IMR-90 (cell line): ENCODE data around the gene NUP93. TPM values are rescaled to one million over a fixed set of nuclear protein-coding genes. Genes with fewer than 3 reads are reported as not detected.

Experiments used
- ATAC-seq: fragments of 200-7000 bp; cut with Tn5 transposase; 2 replicates; pipeline ENCODE4 v1.9.1; 2020; ENCODE audit warnings: low read depth, mild to moderate bottlenecking, moderate library complexity
- BruUV-seq: library from RNA; stranded (reverse); fragments of 400-500 nt; replicated peaks from 2 replicates; lab custom pipeline; 2021; lab: Mats Ljungman, UMichigan
- CTCF ChIA-PET: fragments of 300-600 bp; formaldehyde crosslinking; extraction: SDS; loops from one replicate; lab custom pipeline; 2021; ENCODE audit warnings: antibody characterized with exemption; lab: Yijun Ruan, JAX
- POLR2A ChIA-PET: fragments of 300-600 bp; sonication (Branson Sonifier 250); formaldehyde crosslinking; loops from one replicate; lab custom pipeline; 2022; ENCODE audit warnings: antibody characterized with exemption; ENCODE audit not compliant: unreplicated experiment; lab: Charles Lee
- DNase-seq: peaks from one replicate; pipeline ENCODE4 v3.0.0; 2013
- H2AFZ ChIP-seq: replicated peaks from 2 replicates; pipeline ENCODE3; 2013; ENCODE audit warnings: low read length, mild to moderate bottlenecking; ENCODE audit not compliant: poor library complexity
- H2AK5ac ChIP-seq: 2 replicates; pipeline ENCODE4 v1.6.1; 2013; ENCODE audit warnings: low read depth, low read length, inconsistent platforms
- H2AK9ac ChIP-seq: replicated peaks from 2 replicates; pipeline ENCODE3; 2013; ENCODE audit warnings: mild to moderate bottlenecking, low read depth, low read length, moderate library complexity; ENCODE audit not compliant: poor library complexity
- H2BK120ac ChIP-seq: 2 replicates; pipeline ENCODE4 v1.6.1; 2013; ENCODE audit warnings: low read depth, low read length, inconsistent platforms
- H2BK15ac ChIP-seq: 3 replicates; pipeline ENCODE4 v1.6.1; 2013; ENCODE audit warnings: low read depth, low read length, inconsistent platforms
- H2BK20ac ChIP-seq: 2 replicates; pipeline ENCODE4 v1.6.1; 2013; ENCODE audit warnings: low read depth, mild to moderate bottlenecking, inconsistent platforms, low read length, moderate library complexity
- H2BK5ac ChIP-seq: 2 replicates; pipeline ENCODE4 v1.6.1; 2013; ENCODE audit warnings: mild to moderate bottlenecking, low read depth, low read length, inconsistent platforms; ENCODE audit not compliant: poor library complexity, severe bottlenecking
- H3K14ac ChIP-seq: replicated peaks from 2 replicates; pipeline ENCODE4 v1.6.1; 2013; ENCODE audit warnings: low read depth, low read length, inconsistent platforms
- H3K18ac ChIP-seq: 2 replicates; pipeline ENCODE4 v1.6.1; 2013; ENCODE audit warnings: low read depth, low read length, control low read depth
- H3K23ac ChIP-seq: 2 replicates; pipeline ENCODE4 v1.6.1; 2013; ENCODE audit warnings: low read depth, low read length, inconsistent platforms
- H3K27ac ChIP-seq: 2 replicates; pipeline ENCODE4 v1.5.1; 2013; ENCODE audit warnings: mild to moderate bottlenecking, control low read depth, low read length; ENCODE audit not compliant: insufficient read depth
- H3K27me3 ChIP-seq: 2 replicates; pipeline ENCODE4 v1.6.1; 2013; ENCODE audit warnings: low read length; ENCODE audit not compliant: control insufficient read depth, insufficient read depth
- H3K36me3 ChIP-seq: 2 replicates; pipeline ENCODE4 v1.6.1; 2013; ENCODE audit warnings: low read length, mixed read lengths; ENCODE audit not compliant: control insufficient read depth, insufficient read depth
- H3K4ac ChIP-seq: 2 replicates; pipeline ENCODE4 v1.6.1; 2013; ENCODE audit warnings: low read depth, low read length, inconsistent platforms
- H3K4me1 ChIP-seq: 2 replicates; pipeline ENCODE4 v1.6.1; 2013; ENCODE audit warnings: low read length, mixed read lengths; ENCODE audit not compliant: control insufficient read depth, insufficient read depth
- H3K4me2 ChIP-seq: 2 replicates; pipeline ENCODE4 v1.6.1; 2013; ENCODE audit warnings: low read depth, mild to moderate bottlenecking, control low read depth, low read length, moderate library complexity
- H3K4me3 ChIP-seq: 2 replicates; pipeline ENCODE4 v1.5.1; 2013; ENCODE audit warnings: low read depth, mild to moderate bottlenecking, control low read depth, low read length, moderate library complexity; ENCODE audit not compliant: insufficient read depth
- H3K56ac ChIP-seq: 2 replicates; pipeline ENCODE4 v1.6.1; 2013; ENCODE audit warnings: low read length, inconsistent platforms; ENCODE audit not compliant: insufficient read depth; ENCODE audit errors: extremely low read depth
- H3K79me1 ChIP-seq, 2 experiments: 2 replicates each; pipeline ENCODE4 v1.6.1; 2013; ENCODE audit warnings: low read length in 2 of 2, inconsistent platforms in 1 of 2, low read depth in 1 of 2
- H3K9ac ChIP-seq: 2 replicates; pipeline ENCODE4 v1.6.1; 2013; ENCODE audit warnings: low read depth, low read length, control low read depth
- H3K9me1 ChIP-seq: 2 replicates; pipeline ENCODE4 v1.6.1; 2013; ENCODE audit warnings: low read length, inconsistent platforms; ENCODE audit not compliant: insufficient read depth
- H3K9me3 ChIP-seq: 2 replicates; pipeline ENCODE4 v1.6.1; 2013; ENCODE audit warnings: low read length; ENCODE audit not compliant: control insufficient read depth, insufficient read depth
- H4K20me1 ChIP-seq: 2 replicates; pipeline ENCODE4 v1.6.1; 2013; ENCODE audit warnings: low read length, inconsistent platforms; ENCODE audit not compliant: insufficient read depth
- H4K5ac ChIP-seq: 2 replicates; pipeline ENCODE4 v1.6.1; 2013; ENCODE audit warnings: mild to moderate bottlenecking, low read depth, low read length, control low read depth
- H4K8ac ChIP-seq, 2 experiments: 2 replicates each; pipeline ENCODE4 v1.6.1; 2013; ENCODE audit warnings: low read depth in 2 of 2, low read length in 2 of 2, control low read depth in 1 of 2, inconsistent platforms in 1 of 2
- H4K91ac ChIP-seq: 2 replicates; pipeline ENCODE4 v1.6.1; 2013; ENCODE audit warnings: low read depth, low read length, inconsistent platforms; ENCODE audit not compliant: insufficient read depth
- FOS ChIP-seq: fragments of 150-350 bp; IDR thresholded peaks from 2 replicates; pipeline ENCODE4 v1.6.1; 2016; ENCODE audit warnings: low read depth, low read length
- MAZ ChIP-seq: IDR thresholded peaks from 2 replicates; pipeline ENCODE4 v1.6.1; 2012; ENCODE audit warnings: low read depth, mild to moderate bottlenecking, low read length, improper control_type of control experiment, moderate library complexity, borderline replicate concordance
- NFE2L2 ChIP-seq: fragments of 150-350 bp; IDR thresholded peaks from 2 replicates; pipeline ENCODE4 v1.6.1; 2016; ENCODE audit warnings: low read depth, mild to moderate bottlenecking, low read length
- RCOR1 ChIP-seq: IDR thresholded peaks from 2 replicates; pipeline ENCODE4 v1.6.1; 2012; ENCODE audit warnings: mild to moderate bottlenecking, low read length, improper control_type of control experiment; ENCODE audit not compliant: insufficient replicate concordance
- RFX5 ChIP-seq: IDR thresholded peaks from 2 replicates; pipeline ENCODE4 v1.8.0; 2012; ENCODE audit warnings: low read depth, mild to moderate bottlenecking, low read length, moderate library complexity
- SMC3 ChIP-seq: fragments of 150-350 bp; IDR thresholded peaks from 2 replicates; pipeline ENCODE4 v1.6.1; 2016; ENCODE audit warnings: low read depth, mild to moderate bottlenecking, antibody characterized with exemption, low read length, moderate library complexity
- WGBS, 2 experiments: methylation state at CpG; one replicate each; pipeline versions ENCODE4 v1.1.5 to v1.1.7; 2013; ENCODE audit warnings: missing lambda C conversion rate in 2 of 2; ENCODE audit not compliant: insufficient read length in 1 of 2; ENCODE audit errors: extremely low coverage in 2 of 2; 5-methylcytosine and 5-hydroxymethylcytosine counted together
- dilution Hi-C: fragments of 300-500 bp; cut with HindIII; formaldehyde crosslinking; loops from one replicate; pipeline ENCODE4 v1.14.3; 2018; ENCODE audit warnings: low sequenced_read_pairs; ENCODE audit not compliant: unreplicated experiment
- in situ Hi-C: fragments of 300-500 bp; cut with MboI; formaldehyde crosslinking; loops from 3 replicates; pipeline ENCODE4 v1.14.3; 2019; ENCODE audit warnings: low sequenced_read_pairs, inconsistent platforms, mixed read lengths
- intact Hi-C: fragments of 100-400 bp; cut with micrococcal nuclease; formaldehyde crosslinking; loops from 2 replicates; pipeline ENCODE4 v1.10.0; 2022
- polyA plus RNA-seq, 3 experiments: library from polyadenylated mRNA; depleted of rRNA; stranded (reverse); fragments of >200 nt; gene quantifications; 2 replicates each; pipeline ENCODE4 v1.2.3, GENCODE V29; 2012; ENCODE audit warnings: low replicate concordance in 1 of 3
- total RNA-seq: library from RNA; depleted of rRNA; stranded (reverse); fragments of >200 nt; gene quantifications from 2 replicates; pipeline ENCODE4 v1.2.3, GENCODE V29; 2012

The NUP93 gene
- total and polyA plus RNA-seq, 2 of the 4 experiments (the other 2 are of a cell fraction) = 54.6 to 72.6 TPM

DNA sequence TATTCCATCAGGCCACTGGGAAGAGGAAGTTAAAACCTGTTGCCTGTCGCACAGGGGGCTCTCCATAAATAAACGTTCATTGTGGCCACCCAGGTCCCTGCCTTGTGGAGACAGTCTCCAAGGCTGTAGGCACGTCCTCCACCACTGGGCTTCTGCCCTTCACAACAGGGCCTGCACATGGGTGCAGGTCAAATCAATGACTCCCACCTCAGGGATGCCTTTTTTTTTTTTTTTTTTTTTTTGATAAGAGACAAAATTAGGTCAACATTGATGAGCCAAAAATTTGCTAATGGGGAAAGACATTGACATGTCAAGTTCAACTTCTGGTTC, 122.4 kb downstream of the NUP93 start:
- ATAC-seq (no peak), DNase-seq (no peak)
- Histone ChIP-seq H3K9ac (no peak overlapping the region), H3K18ac (no peak overlapping the region), H3K4me1 (peaks cover 33% of the 10 kb centered on the region), H2BK20ac (no peak overlapping the region), H4K91ac (no peak overlapping the region), H4K5ac (no peak overlapping the region), H2BK120ac (no peak overlapping the region; the same call in 1 of the 2 replicates), H3K9me1 (peaks cover 24% of the 10 kb centered on the region), H3K27me3 (no peaks in the 10 kb centered on the region), H3K4me2 (no peak overlapping the region), H3K9me3 (no peaks in the 10 kb centered on the region), H3K4me3 (no peak overlapping the region), H3K4ac (no peak overlapping the region), H3K27ac (no peak overlapping the region), H2BK5ac (no peak overlapping the region), H3K23ac (no peak overlapping the region), H4K8ac (no peak overlapping the region), H3K56ac (no peak overlapping the region), H3K79me1 (0 out of 4 replicates have a peak, but pooled peaks cover 0 to 9% of the 10 kb centered on the region in 2 experiments), H2AK9ac (no peak overlapping the region), H4K20me1 (no peaks in the 10 kb centered on the region), H2AK5ac (no peak overlapping the region), H3K14ac (no peak overlapping the region), H3K36me3 (no peaks in the 10 kb centered on the region), H2AFZ (peak overlapping the region; percentile 69), H2BK15ac (no peak overlapping the region)
- dilution Hi-C loops (no loop called here), intact Hi-C loops (loop anchor here (1.0 kb wide), 1 partner anchor 59 kb away; no protein-coding TSS in a partner anchor), in situ Hi-C loops (no loop called here)
- WGBS, 2 experiments = no CpG with 5 or more reads among the region's 3 CpGs
- CTCF ChIA-PET = interaction anchor here (1.0 to 2.2 kb wide), 4 partner anchors 9 to 66 kb away, joined by 4 to 12 read pairs (median 4); no protein-coding TSS in a partner anchor
- no TSS peak for BruUV-seq
- TF ChIP-seq NFE2L2 = no peak
- no peak for TF ChIP-seq RCOR1
- TF ChIP-seq MAZ = no peak
- TF ChIP-seq SMC3 = no peak
- no peak for TF ChIP-seq FOS
- no peak for TF ChIP-seq RFX5
- POLR2A ChIA-PET = no interaction called here
